Measurements from ENCODE around the gene CFAP43. TPM values are rescaled to one million over a fixed set of nuclear protein-coding genes. Genes with fewer than 3 reads are reported as not detected.

The CFAP43 gene
- total and polyA plus RNA-seq, 2 of the 8 experiments (the other 6 are each of a cell fraction or from before 2014, with no cell fraction given) = 0.11 to 0.27 TPM

GRCh38 chr10:104199567-104199966 is 32.6 kb downstream of the CFAP43 start:
- TF ChIP-seq TAF1 (IDR thresholded peaks at IDR 0.05; ENCODE audit: low read depth, low read length) (no peak), RXRA (IDR thresholded peaks at IDR 0.05; ENCODE audit: insufficient read depth, low read depth, low read length) (no peak), YY1 (IDR thresholded peaks at IDR 0.05; ENCODE audit: low read depth, low read length) (no peak), SIX5 (IDR thresholded peaks at IDR 0.05; ENCODE audit: low read depth, low read length) (no peak), EGR1 (IDR thresholded peaks at IDR 0.05; ENCODE audit: borderline replicate concordance, low read depth, low read length) (no peak), KDM5A (IDR thresholded peaks at IDR 0.05; ENCODE audit: low read length) (no peak), POLR2AphosphoS5 (IDR thresholded peaks at IDR 0.05; ENCODE audit: low read depth, low read length) (no peak), RNF2 (IDR thresholded peaks at IDR 0.05; ENCODE audit: borderline replicate concordance, low read depth, low read length, missing control alignments, poor library complexity, severe bottlenecking) (no peak), ZNF274 (IDR thresholded peaks at IDR 0.05; ENCODE audit: borderline replicate concordance, extremely low read depth, low read length) (no peak)
- Histone ChIP-seq H3K4ac (replicated peaks; ENCODE audit: insufficient read length, low read depth, low read length) (no peak overlapping the region), H3K79me1 (ENCODE audit: low read depth, low read length) (no peaks in the 10 kb centered on the region), H4K8ac (ENCODE audit: extremely low read depth, insufficient read depth, low read length) (no peak overlapping the region), H4K20me1 (replicated peaks in 1 of 2; ENCODE audit: control insufficient read depth in 1 of 2, insufficient read depth in 2 of 2, low read length in 2 of 2) (no peaks in the 10 kb centered on the region), H4K91ac (replicated peaks; ENCODE audit: insufficient read length, low read length) (no peak overlapping the region), H3K23ac (ENCODE audit: insufficient read length) (peak overlapping the region; percentile 83), H2AFZ (ENCODE audit: low read length) (no peak overlapping the region), H2BK20ac (ENCODE audit: low read length) (no peak overlapping the region), H3K79me2 (ENCODE audit: control insufficient read depth in 1 of 2, insufficient read depth in 2 of 2, low read length in 2 of 2) (no peaks in the 10 kb centered on the region), H3K27ac (ENCODE audit: low read depth, low read length) (no peak overlapping the region), H2AK5ac (ENCODE audit: low read depth, low read length) (no peak overlapping the region), H3K4me1 (replicated peaks in 1 of 4; ENCODE audit: control insufficient read depth in 3 of 4, insufficient read depth in 4 of 4, low read length in 3 of 4) (no peaks in the 10 kb centered on the region), H3K23me2 (ENCODE audit: low read depth, low read length) (no peaks in the 10 kb centered on the region), H4K5ac (ENCODE audit: insufficient read length, low read depth, low read length) (no peak overlapping the region), H3K27me3 (replicated peaks in 1 of 4; ENCODE audit: control insufficient read depth in 3 of 4, extremely low read depth in 1 of 4, insufficient read depth in 3 of 4, low read length in 3 of 4) (no peaks in the 10 kb centered on the region), H3K9ac (replicated peaks in 1 of 4; ENCODE audit: extremely low read depth in 1 of 4, low read depth in 3 of 4, low read length in 3 of 4) (no peak overlapping the region), H3K4me2 (ENCODE audit: insufficient read depth in 1 of 2, low read depth in 2 of 2, low read length in 2 of 2) (no peak overlapping the region), H3K36me3 (ENCODE audit: control insufficient read depth in 2 of 4, insufficient read depth in 4 of 4, low read length in 3 of 4) (no peaks in the 10 kb centered on the region), H3K4me3 (ENCODE audit: extremely low read depth in 1 of 4, insufficient read depth in 2 of 4, low read depth in 3 of 4, low read length in 4 of 4) (no peak overlapping the region), H3K14ac (ENCODE audit: insufficient read length) (no peak overlapping the region), H2BK15ac (ENCODE audit: low read length) (no peak overlapping the region), H3K56ac (replicated peaks; ENCODE audit: insufficient read length, low read depth, low read length) (no peak overlapping the region), H2BK120ac (replicated peaks; ENCODE audit: low read depth, low read length) (no peak overlapping the region), H2BK5ac (ENCODE audit: low read depth, low read length) (no peak overlapping the region), H3K9me3 (ENCODE audit: insufficient read depth in 2 of 2, low read depth in 1 of 2, low read length in 1 of 2) (no peaks in the 10 kb centered on the region), H3K18ac (ENCODE audit: extremely low read depth, low read length) (no peak overlapping the region), H2BK12ac (ENCODE audit: low read depth, low read length) (no peak overlapping the region)
- ChIA-PET POLR2A (ENCODE audit: partially characterized antibody) (no interaction called here), CTCF (ENCODE audit: partially characterized antibody) (interaction anchor here (1.2 to 1.8 kb wide), 2 partner anchors 18 to 217 kb away, joined by 3 read pairs; no protein-coding TSS in a partner anchor)
- FAIRE-seq (no peak), DNase-seq (ENCODE audit: low read depth in 1 of 2, low spot score in 2 of 2) (no peak)
- 86% methylated on average over 2 of the region's 2 CpGs; no CpG with 5 or more reads in 1 of the 2 experiments for WGBS, 2 experiments (ENCODE audit: extremely low coverage in 1 of 2, insufficient coverage in 1 of 2, insufficient read length in 1 of 2, insufficient replicate concordance in 2 of 2, low coverage in 1 of 2, low lambda C conversion rate in 2 of 2, missing lambda C conversion rate in 1 of 2)

All from H1 (cell line).